HCT116 (cell line): Measurements from ENCODE around the gene SKIC3. TPM values are rescaled to one million over a fixed set of nuclear protein-coding genes. Genes with fewer than 3 reads are reported as not detected.

Experiments used
- ATAC-seq: fragments of 200-7000 bp; cut with Tn5 transposase; 2 replicates; pipeline ENCODE4 v1.9.1; 2020; ENCODE audit warnings: mild to moderate bottlenecking, moderate library complexity
- BruUV-seq: library from RNA; stranded (reverse); fragments of 400-500 nt; replicated peaks from 2 replicates; lab custom pipeline; 2021; lab: Mats Ljungman, UMichigan
- CTCF ChIA-PET: fragments of 300-600 bp; sonication (Branson Sonifier 250); formaldehyde crosslinking; loops from one replicate; lab custom pipeline; 2021; ENCODE audit warnings: antibody characterized with exemption; lab: Charles Lee
- POLR2A ChIA-PET: fragments of 300-600, 350-600 bp; sonication (Branson Sonifier 250); formaldehyde crosslinking; loops from one replicate; lab custom pipeline; 2021; ENCODE audit warnings: antibody characterized with exemption; lab: Charles Lee
- RAD21 ChIA-PET, 2 experiments: fragments of 300-600 bp; sonication (Branson Sonifier 250); formaldehyde crosslinking; loops; one replicate each; lab custom pipeline; 2023; ENCODE audit warnings: low total read pairs in 2 of 2; ENCODE audit not compliant: uncharacterized antibody in 2 of 2, unreplicated experiment in 2 of 2, low non-redundant PET in 1 of 2; lab: Charles Lee
- DNase-seq: peaks from one replicate; pipeline ENCODE4 v3.0.0-alpha.2; 2010; ENCODE audit warnings: low read depth, low spot score
- H2AFZ ChIP-seq: fragments of 200-600 bp; shearing (Covaris generic), sonication (generic); 2 replicates; pipeline ENCODE4 v1.6.1; 2017; ENCODE audit warnings: low read depth, mixed run types, mixed read lengths, antibody characterized with exemption, low read length; ENCODE audit not compliant: poor library complexity, severe bottlenecking
- H3K27ac ChIP-seq: 2 replicates; pipeline ENCODE4 v1.5.1; 2012; ENCODE audit warnings: low read depth, low read length
- H3K27me3 ChIP-seq: fragments of 200-600 bp; sonication (generic); 2 replicates; pipeline ENCODE4 v1.6.1; 2016; ENCODE audit warnings: mixed run types, low read length, mixed read lengths; ENCODE audit not compliant: insufficient read depth
- H3K36me3 ChIP-seq, 2 experiments: fragments of 200-500 bp in 1 of 2; fragments of 200-600 bp in 1 of 2; sonication (Bioruptor generic) in 1 of 2; sonication (generic) in 1 of 2; 2 replicates each; pipeline versions ENCODE4 v1.5.1 to v1.6.1; 2014 to 2016; ENCODE audit warnings: low read length in 2 of 2, inconsistent platforms in 1 of 2, mixed read lengths in 1 of 2, mixed run types in 1 of 2; ENCODE audit not compliant: insufficient read depth in 2 of 2, control insufficient read depth in 1 of 2
- H3K4me1 ChIP-seq, 2 experiments: fragments of 200-600 bp in 1 of 2; sonication (generic) in 1 of 2; 2 replicates each; pipeline versions ENCODE4 v1.5.1 to v1.6.1; 2012 to 2017; ENCODE audit warnings: low read length in 2 of 2, inconsistent platforms in 1 of 2, mild to moderate bottlenecking in 1 of 2, mixed read lengths in 1 of 2, mixed run types in 1 of 2, moderate library complexity in 1 of 2; ENCODE audit not compliant: insufficient read depth in 2 of 2, control insufficient read depth in 1 of 2
- H3K4me2 ChIP-seq: fragments of 200-600 bp; sonication (generic); 2 replicates; pipeline ENCODE4 v1.6.1; 2017; ENCODE audit warnings: mixed run types, low read length, mixed read lengths
- H3K4me3 ChIP-seq, 2 experiments: fragments of 200-600 bp in 1 of 2; sonication (generic) in 1 of 2; replicated peaks in 1 of 2; 2 replicates each; pipeline ENCODE4 v1.5.1; 2011 to 2016; ENCODE audit warnings: low read length in 2 of 2, control low read depth in 1 of 2, low read depth in 1 of 2, mild to moderate bottlenecking in 1 of 2, mixed read lengths in 1 of 2, mixed run types in 1 of 2
- H3K79me2 ChIP-seq: fragments of 200-600 bp; sonication (generic); 2 replicates; pipeline ENCODE4 v1.6.1; 2017; ENCODE audit warnings: mild to moderate bottlenecking, mixed run types, low read length, moderate library complexity, mixed read lengths; ENCODE audit not compliant: insufficient read depth
- H3K9ac ChIP-seq: fragments of 200-600 bp; sonication (generic); 2 replicates; pipeline ENCODE4 v1.6.1; 2016; ENCODE audit warnings: low read length, mixed read lengths
- H3K9me2 ChIP-seq: fragments of 200-600 bp; sonication (generic), shearing (Covaris generic); 2 replicates; pipeline ENCODE4 v1.6.1; 2017; ENCODE audit warnings: mixed run types, mild to moderate bottlenecking, moderate library complexity; ENCODE audit not compliant: insufficient read depth
- H3K9me3 ChIP-seq, 2 experiments: fragments of 200-500 bp in 1 of 2; fragments of 200-600 bp in 1 of 2; sonication (Bioruptor generic) in 1 of 2; sonication (generic) in 1 of 2; 2 replicates each; pipeline ENCODE4 v1.6.1; 2014 to 2017; ENCODE audit warnings: low read length in 2 of 2, mixed read lengths in 2 of 2, inconsistent platforms in 1 of 2, low read depth in 1 of 2, mild to moderate bottlenecking in 1 of 2, mixed run types in 1 of 2, moderate library complexity in 1 of 2; ENCODE audit not compliant: control insufficient read depth in 1 of 2, insufficient read depth in 1 of 2
- H4K20me1 ChIP-seq: fragments of 200-600 bp; sonication (generic), shearing (Covaris generic); 2 replicates; pipeline ENCODE4 v1.6.1; 2017; ENCODE audit warnings: mixed run types, mild to moderate bottlenecking, moderate library complexity; ENCODE audit not compliant: insufficient read depth
- CEBPB ChIP-seq: IDR thresholded peaks from 2 replicates; pipeline ENCODE4 v1.6.1; 2012; ENCODE audit warnings: low read depth
- EZH2 ChIP-seq: fragments of 200-600 bp; sonication (generic); IDR thresholded peaks from 2 replicates; pipeline ENCODE4 v1.6.1; 2017; ENCODE audit warnings: antibody characterized with exemption, mixed run types
- EZH2phosphoT487 ChIP-seq: fragments of 200-600 bp; IDR thresholded peaks from 2 replicates; pipeline ENCODE4 v1.6.1; 2018; ENCODE audit warnings: antibody characterized with exemption, borderline replicate concordance
- FOSL1 ChIP-seq: IDR thresholded peaks from 2 replicates; pipeline ENCODE4 v1.6.1; 2012; ENCODE audit warnings: low read depth
- POLR2A ChIP-seq: IDR thresholded peaks from 2 replicates; pipeline ENCODE4 v1.7.0; 2011; ENCODE audit warnings: borderline replicate concordance; ENCODE audit not compliant: insufficient read depth, insufficient read length; ENCODE audit errors: extremely low read depth
- SP1 ChIP-seq: IDR thresholded peaks from 2 replicates; pipeline ENCODE4 v1.6.1; 2012; ENCODE audit warnings: low read depth
- SRF ChIP-seq: IDR thresholded peaks from 2 replicates; pipeline ENCODE4 v1.6.1; 2012; ENCODE audit warnings: low read depth
- TCF7L2 ChIP-seq: IDR thresholded peaks from 2 replicates; pipeline ENCODE4 v1.7.0; 2011; ENCODE audit warnings: borderline replicate concordance, inconsistent platforms; ENCODE audit not compliant: insufficient read depth, insufficient read length; ENCODE audit errors: extremely low read depth
- YY1 ChIP-seq: IDR thresholded peaks from 2 replicates; pipeline ENCODE4 v1.6.1; 2011; ENCODE audit warnings: low read length, low read depth, moderate library complexity, mild to moderate bottlenecking; ENCODE audit not compliant: insufficient replicate concordance; ENCODE audit errors: extremely low read depth
- ZFX ChIP-seq: fragments of 450-650 bp; IDR thresholded peaks from 2 replicates; pipeline ENCODE4 v1.6.1; 2017
- intact Hi-C: fragments of 100-400 bp; cut with micrococcal nuclease; formaldehyde crosslinking; loops from 2 replicates; pipeline ENCODE4 v1.10.0; 2022
- total RNA-seq: library from RNA; stranded (reverse); gene quantifications from one replicate; pipeline ENCODE4 v1.2.1, GENCODE V29; 2021; ENCODE audit not compliant: unreplicated experiment
- TF ChIP-seq, protein P1 (sequence below): IDR thresholded peaks from 2 replicates; pipeline ENCODE4 v1.6.1; 2012; ENCODE audit warnings: low read depth
- TF ChIP-seq, protein P2 (sequence below): IDR thresholded peaks from 2 replicates; pipeline ENCODE4 v1.6.1; 2012
- TF ChIP-seq, protein P3 (sequence below), 3 experiments: fragments of 200-600 bp in 1 of 3; sonication (generic) in 1 of 3; IDR thresholded peaks in 2 of 3; conservative IDR thresholded peaks in 1 of 3; 2 replicates each; pipeline ENCODE4 v1.5.1; 2012 to 2017; ENCODE audit warnings: low read depth in 2 of 3, low read length in 2 of 3, antibody characterized with exemption in 1 of 3, borderline replicate concordance in 1 of 3, control low read depth in 1 of 3, mild to moderate bottlenecking in 1 of 3, mixed read lengths in 1 of 3, mixed run types in 1 of 3, moderate library complexity in 1 of 3; ENCODE audit not compliant: insufficient read depth in 1 of 3
- TF ChIP-seq, protein P4 (sequence below): IDR thresholded peaks from 2 replicates; pipeline ENCODE4 v1.6.1; 2012
- TF ChIP-seq, protein P5 (sequence below): IDR thresholded peaks from 2 replicates; pipeline ENCODE4 v1.6.1; 2011; ENCODE audit warnings: mild to moderate bottlenecking, low read length, moderate library complexity; ENCODE audit not compliant: insufficient replicate concordance; ENCODE audit errors: extremely low read depth

The SKIC3 gene
- total RNA-seq, 1 experiment from 2014 or later: 35.1 TPM

DNA sequence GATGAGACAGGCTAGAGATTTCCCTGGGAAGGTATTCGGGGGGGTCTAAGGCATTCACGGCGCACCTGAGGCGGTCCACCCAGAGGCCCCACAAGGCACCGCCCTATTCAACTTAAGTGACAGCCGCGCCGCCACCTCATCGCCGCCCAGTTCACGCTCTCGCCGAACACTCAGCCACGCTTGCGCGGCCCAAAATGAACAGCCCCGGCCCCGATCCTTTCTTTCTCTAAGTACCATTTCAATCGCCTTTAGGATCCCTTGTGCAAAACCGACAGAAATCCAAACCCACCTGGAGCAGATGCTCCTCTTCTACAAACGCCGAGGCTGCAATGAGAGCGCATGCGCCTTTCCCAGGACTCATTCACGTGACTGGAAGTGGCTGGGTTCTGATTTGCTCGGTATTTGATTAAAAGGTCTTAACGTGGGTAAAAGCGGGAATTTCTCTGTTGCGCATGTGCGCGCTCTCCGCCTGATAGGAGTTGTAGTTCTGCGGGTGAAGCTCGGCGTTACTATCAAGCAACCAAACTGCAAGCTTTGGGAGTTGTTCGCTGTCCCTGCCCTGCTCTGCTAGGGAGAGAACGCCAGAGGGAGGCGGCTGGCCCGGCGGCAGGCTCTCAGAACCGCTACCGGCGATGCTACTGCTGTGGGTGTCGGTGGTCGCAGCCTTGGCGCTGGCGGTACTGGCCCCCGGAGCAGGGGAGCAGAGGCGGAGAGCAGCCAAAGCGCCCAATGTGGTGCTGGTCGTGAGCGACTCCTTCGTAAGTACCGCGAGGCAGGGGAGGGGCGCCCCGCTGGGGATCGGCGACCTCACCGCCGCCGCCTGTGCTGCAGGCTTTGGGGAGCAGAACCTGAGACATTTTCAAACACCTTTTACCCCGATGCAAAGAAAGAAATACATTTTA is at the start of gene SKIC3, which contains the start of gene ARSK (continued):
- TF ChIP-seq, protein P1, sequence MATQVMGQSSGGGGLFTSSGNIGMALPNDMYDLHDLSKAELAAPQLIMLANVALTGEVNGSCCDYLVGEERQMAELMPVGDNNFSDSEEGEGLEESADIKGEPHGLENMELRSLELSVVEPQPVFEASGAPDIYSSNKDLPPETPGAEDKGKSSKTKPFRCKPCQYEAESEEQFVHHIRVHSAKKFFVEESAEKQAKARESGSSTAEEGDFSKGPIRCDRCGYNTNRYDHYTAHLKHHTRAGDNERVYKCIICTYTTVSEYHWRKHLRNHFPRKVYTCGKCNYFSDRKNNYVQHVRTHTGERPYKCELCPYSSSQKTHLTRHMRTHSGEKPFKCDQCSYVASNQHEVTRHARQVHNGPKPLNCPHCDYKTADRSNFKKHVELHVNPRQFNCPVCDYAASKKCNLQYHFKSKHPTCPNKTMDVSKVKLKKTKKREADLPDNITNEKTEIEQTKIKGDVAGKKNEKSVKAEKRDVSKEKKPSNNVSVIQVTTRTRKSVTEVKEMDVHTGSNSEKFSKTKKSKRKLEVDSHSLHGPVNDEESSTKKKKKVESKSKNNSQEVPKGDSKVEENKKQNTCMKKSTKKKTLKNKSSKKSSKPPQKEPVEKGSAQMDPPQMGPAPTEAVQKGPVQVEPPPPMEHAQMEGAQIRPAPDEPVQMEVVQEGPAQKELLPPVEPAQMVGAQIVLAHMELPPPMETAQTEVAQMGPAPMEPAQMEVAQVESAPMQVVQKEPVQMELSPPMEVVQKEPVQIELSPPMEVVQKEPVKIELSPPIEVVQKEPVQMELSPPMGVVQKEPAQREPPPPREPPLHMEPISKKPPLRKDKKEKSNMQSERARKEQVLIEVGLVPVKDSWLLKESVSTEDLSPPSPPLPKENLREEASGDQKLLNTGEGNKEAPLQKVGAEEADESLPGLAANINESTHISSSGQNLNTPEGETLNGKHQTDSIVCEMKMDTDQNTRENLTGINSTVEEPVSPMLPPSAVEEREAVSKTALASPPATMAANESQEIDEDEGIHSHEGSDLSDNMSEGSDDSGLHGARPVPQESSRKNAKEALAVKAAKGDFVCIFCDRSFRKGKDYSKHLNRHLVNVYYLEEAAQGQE: no peak
- TF ChIP-seq, all 23 proteins: peak for 11

DNA sequence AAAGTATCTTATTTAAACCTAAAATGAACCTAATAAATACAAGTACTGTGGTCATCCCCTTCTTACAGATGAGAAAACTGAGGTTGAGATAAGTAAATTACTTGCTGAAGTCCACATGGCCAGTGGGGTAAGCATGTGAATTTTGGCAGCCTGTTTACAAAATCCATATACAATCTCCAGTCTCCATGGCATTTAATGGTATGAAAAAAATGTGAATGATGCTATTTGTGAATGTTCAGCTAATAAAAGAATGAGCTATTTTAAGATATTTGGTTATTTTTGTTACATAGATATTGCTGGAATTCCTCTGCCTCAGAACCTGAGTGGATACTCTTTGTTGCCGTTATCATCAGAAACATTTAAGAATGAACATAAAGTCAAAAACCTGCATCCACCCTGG is 45.8 kb upstream of the SKIC3 start:
- DNase-seq: no peak
- no peak overlapping the region for H3K9ac ChIP-seq
- TF ChIP-seq, protein P2, sequence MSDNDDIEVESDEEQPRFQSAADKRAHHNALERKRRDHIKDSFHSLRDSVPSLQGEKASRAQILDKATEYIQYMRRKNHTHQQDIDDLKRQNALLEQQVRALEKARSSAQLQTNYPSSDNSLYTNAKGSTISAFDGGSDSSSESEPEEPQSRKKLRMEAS: no peak
- no peak for TF ChIP-seq SRF
- TF ChIP-seq SP1: no peak
- TF ChIP-seq, protein P3, sequence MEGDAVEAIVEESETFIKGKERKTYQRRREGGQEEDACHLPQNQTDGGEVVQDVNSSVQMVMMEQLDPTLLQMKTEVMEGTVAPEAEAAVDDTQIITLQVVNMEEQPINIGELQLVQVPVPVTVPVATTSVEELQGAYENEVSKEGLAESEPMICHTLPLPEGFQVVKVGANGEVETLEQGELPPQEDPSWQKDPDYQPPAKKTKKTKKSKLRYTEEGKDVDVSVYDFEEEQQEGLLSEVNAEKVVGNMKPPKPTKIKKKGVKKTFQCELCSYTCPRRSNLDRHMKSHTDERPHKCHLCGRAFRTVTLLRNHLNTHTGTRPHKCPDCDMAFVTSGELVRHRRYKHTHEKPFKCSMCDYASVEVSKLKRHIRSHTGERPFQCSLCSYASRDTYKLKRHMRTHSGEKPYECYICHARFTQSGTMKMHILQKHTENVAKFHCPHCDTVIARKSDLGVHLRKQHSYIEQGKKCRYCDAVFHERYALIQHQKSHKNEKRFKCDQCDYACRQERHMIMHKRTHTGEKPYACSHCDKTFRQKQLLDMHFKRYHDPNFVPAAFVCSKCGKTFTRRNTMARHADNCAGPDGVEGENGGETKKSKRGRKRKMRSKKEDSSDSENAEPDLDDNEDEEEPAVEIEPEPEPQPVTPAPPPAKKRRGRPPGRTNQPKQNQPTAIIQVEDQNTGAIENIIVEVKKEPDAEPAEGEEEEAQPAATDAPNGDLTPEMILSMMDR (IDR thresholded peaks at IDR 0.05 in 2 of 3, conservative IDR thresholded peaks at IDR 0.05 in 1 of 3; ENCODE audit: borderline replicate concordance in 1 of 3, insufficient read depth in 1 of 3, low read depth in 2 of 3, low read length in 2 of 3): no peak
- no peak for TF ChIP-seq POLR2A
- no peak for TF ChIP-seq EZH2
- no peak for TF ChIP-seq FOSL1
- no peak for TF ChIP-seq EZH2phosphoT487
- TF ChIP-seq ZFX: no peak
- no peak for TF ChIP-seq TCF7L2
- no peak for TF ChIP-seq CEBPB
- TF ChIP-seq, protein P4, sequence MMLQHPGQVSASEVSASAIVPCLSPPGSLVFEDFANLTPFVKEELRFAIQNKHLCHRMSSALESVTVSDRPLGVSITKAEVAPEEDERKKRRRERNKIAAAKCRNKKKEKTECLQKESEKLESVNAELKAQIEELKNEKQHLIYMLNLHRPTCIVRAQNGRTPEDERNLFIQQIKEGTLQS: no peak
- TF ChIP-seq, protein P5, sequence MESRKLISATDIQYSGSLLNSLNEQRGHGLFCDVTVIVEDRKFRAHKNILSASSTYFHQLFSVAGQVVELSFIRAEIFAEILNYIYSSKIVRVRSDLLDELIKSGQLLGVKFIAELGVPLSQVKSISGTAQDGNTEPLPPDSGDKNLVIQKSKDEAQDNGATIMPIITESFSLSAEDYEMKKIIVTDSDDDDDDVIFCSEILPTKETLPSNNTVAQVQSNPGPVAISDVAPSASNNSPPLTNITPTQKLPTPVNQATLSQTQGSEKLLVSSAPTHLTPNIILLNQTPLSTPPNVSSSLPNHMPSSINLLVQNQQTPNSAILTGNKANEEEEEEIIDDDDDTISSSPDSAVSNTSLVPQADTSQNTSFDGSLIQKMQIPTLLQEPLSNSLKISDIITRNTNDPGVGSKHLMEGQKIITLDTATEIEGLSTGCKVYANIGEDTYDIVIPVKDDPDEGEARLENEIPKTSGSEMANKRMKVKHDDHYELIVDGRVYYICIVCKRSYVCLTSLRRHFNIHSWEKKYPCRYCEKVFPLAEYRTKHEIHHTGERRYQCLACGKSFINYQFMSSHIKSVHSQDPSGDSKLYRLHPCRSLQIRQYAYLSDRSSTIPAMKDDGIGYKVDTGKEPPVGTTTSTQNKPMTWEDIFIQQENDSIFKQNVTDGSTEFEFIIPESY: no peak
- no peak for TF ChIP-seq YY1
- H3K9me2 ChIP-seq: no peaks in the 10 kb centered on the region
- H3K27me3 ChIP-seq: no peaks in the 10 kb centered on the region
- no peaks in the 10 kb centered on the region for H3K36me3 ChIP-seq
- RAD21 ChIA-PET: no interaction called here
- no peak overlapping the region for H2AFZ ChIP-seq
- H4K20me1 ChIP-seq: no peaks in the 10 kb centered on the region
- H3K4me3 ChIP-seq: no peak overlapping the region
- ATAC-seq: no peak
- no TSS peak for BruUV-seq
- CTCF ChIA-PET: no interaction called here
- no peak overlapping the region for H3K4me2 ChIP-seq
- H3K4me1 ChIP-seq: no peaks in the 10 kb centered on the region
- POLR2A ChIA-PET: no interaction called here
- intact Hi-C loops: no loop called here
- no peaks in the 10 kb centered on the region for H3K79me2 ChIP-seq
- H3K27ac ChIP-seq: no peak overlapping the region
- no peaks in the 10 kb centered on the region for H3K9me3 ChIP-seq
